H9 (cell line): ENCODE measurements around the gene WDR48. TPM values are rescaled to one million over a fixed set of nuclear protein-coding genes. Genes with fewer than 3 reads are reported as not detected.

Experiments used
- DNase-seq: peaks from one replicate; pipeline ENCODE4 v3.0.0-alpha.2; 2017
- H2AFZ ChIP-seq: one replicate; pipeline ENCODE4 v1.6.1; 2013; ENCODE audit warnings: mild to moderate bottlenecking, low read length, control low read depth, moderate library complexity
- H2AK5ac ChIP-seq: 2 replicates; pipeline ENCODE4 v1.6.1; 2013; ENCODE audit warnings: low read length, control low read depth, mixed read lengths; ENCODE audit not compliant: insufficient read length
- H2BK120ac ChIP-seq: one replicate; pipeline ENCODE4 v1.6.1; 2013; ENCODE audit warnings: low read depth, mild to moderate bottlenecking, low read length, control low read depth, inconsistent platforms; ENCODE audit not compliant: poor library complexity, severe bottlenecking
- H2BK12ac ChIP-seq: 2 replicates; pipeline ENCODE4 v1.6.1; 2013; ENCODE audit warnings: low read length, control low read depth, mixed read lengths, low read depth; ENCODE audit not compliant: insufficient read length
- H2BK15ac ChIP-seq: 2 replicates; pipeline ENCODE4 v1.6.1; 2013; ENCODE audit warnings: low read depth, low read length, control low read depth
- H2BK20ac ChIP-seq: one replicate; pipeline ENCODE4 v1.6.1; 2013; ENCODE audit warnings: low read depth, mild to moderate bottlenecking, low read length, control low read depth, inconsistent platforms; ENCODE audit not compliant: poor library complexity, severe bottlenecking
- H2BK5ac ChIP-seq: 2 replicates; pipeline ENCODE4 v1.6.1; 2013; ENCODE audit warnings: low read length, control low read depth, mixed read lengths; ENCODE audit not compliant: insufficient read length
- H3K14ac ChIP-seq: 2 replicates; pipeline ENCODE4 v1.6.1; 2013; ENCODE audit warnings: low read length, control low read depth; ENCODE audit not compliant: insufficient read depth
- H3K18ac ChIP-seq: 2 replicates; pipeline ENCODE4 v1.6.1; 2013; ENCODE audit warnings: low read depth, mild to moderate bottlenecking, mixed read lengths, low read length, control low read depth; ENCODE audit not compliant: insufficient read length
- H3K23ac ChIP-seq: 2 replicates; pipeline ENCODE4 v1.6.1; 2013; ENCODE audit warnings: low read length, control low read depth, mixed read lengths, low read depth; ENCODE audit not compliant: insufficient read length
- H3K23me2 ChIP-seq: 2 replicates; pipeline ENCODE4 v1.6.1; 2013; ENCODE audit warnings: low read depth, mild to moderate bottlenecking, mixed read lengths, low read length, control low read depth; ENCODE audit not compliant: insufficient read length, poor library complexity, severe bottlenecking
- H3K27ac ChIP-seq: 2 replicates; pipeline ENCODE4 v1.5.1; 2013; ENCODE audit warnings: low read length, control low read depth, mixed read lengths, low read depth; ENCODE audit not compliant: insufficient read length
- H3K27me3 ChIP-seq: 2 replicates; pipeline ENCODE4 v1.6.1; 2013; ENCODE audit warnings: low read length, control low read depth, inconsistent platforms; ENCODE audit not compliant: insufficient read depth
- H3K4ac ChIP-seq: 2 replicates; pipeline ENCODE4 v1.6.1; 2013; ENCODE audit warnings: low read depth, mild to moderate bottlenecking, control low read depth, inconsistent platforms, low read length, moderate library complexity
- H3K4me1 ChIP-seq: 2 replicates; pipeline ENCODE4 v1.6.1; 2013; ENCODE audit warnings: low read length, control low read depth, inconsistent platforms; ENCODE audit not compliant: insufficient read depth
- H3K4me2 ChIP-seq: 2 replicates; pipeline ENCODE4 v1.6.1; 2013; ENCODE audit warnings: low read length, control low read depth, mixed read lengths; ENCODE audit not compliant: insufficient read length, insufficient read depth
- H3K56ac ChIP-seq: 2 replicates; pipeline ENCODE4 v1.6.1; 2013; ENCODE audit warnings: low read depth, mild to moderate bottlenecking, mixed read lengths, low read length, control low read depth; ENCODE audit not compliant: insufficient read length
- H3K79me1 ChIP-seq: 2 replicates; pipeline ENCODE4 v1.6.1; 2013; ENCODE audit warnings: low read depth, mild to moderate bottlenecking, moderate library complexity, low read length, control low read depth, inconsistent platforms; ENCODE audit not compliant: insufficient read depth, poor library complexity, severe bottlenecking
- H3K79me2 ChIP-seq: 2 replicates; pipeline ENCODE4 v1.6.1; 2013; ENCODE audit warnings: low read length, control low read depth, inconsistent platforms; ENCODE audit not compliant: insufficient read depth
- H3K9ac ChIP-seq: 2 replicates; pipeline ENCODE4 v1.6.1; 2013; ENCODE audit warnings: low read length, control low read depth, mixed read lengths; ENCODE audit not compliant: insufficient read length; ENCODE audit errors: extremely low read depth
- H3K9me3 ChIP-seq: one replicate; pipeline ENCODE4 v1.6.1; 2013; ENCODE audit warnings: low read depth, low read length, inconsistent platforms; ENCODE audit not compliant: control insufficient read depth
- H3T11ph ChIP-seq: one replicate; pipeline ENCODE4 v1.6.1; 2013; ENCODE audit warnings: mild to moderate bottlenecking, low read length, control low read depth, inconsistent platforms
- H4K20me1 ChIP-seq: one replicate; pipeline ENCODE4 v1.6.1; 2013; ENCODE audit not compliant: control insufficient read depth, insufficient read length, insufficient read depth
- H4K5ac ChIP-seq: 2 replicates; pipeline ENCODE4 v1.6.1; 2013; ENCODE audit warnings: low read depth, mild to moderate bottlenecking, mixed read lengths, low read length, control low read depth; ENCODE audit not compliant: insufficient read length
- H4K8ac ChIP-seq: replicated peaks from 2 replicates; pipeline ENCODE4 v1.6.1; 2013; ENCODE audit warnings: low read length, control low read depth, mixed read lengths, low read depth; ENCODE audit not compliant: insufficient read length
- H4K91ac ChIP-seq: 2 replicates; pipeline ENCODE4 v1.6.1; 2013; ENCODE audit warnings: low read depth, mild to moderate bottlenecking, moderate library complexity, mixed read lengths, low read length, control low read depth; ENCODE audit not compliant: insufficient read length
- H3K27ac Mint-ChIP-seq, 3 experiments: 2 replicates in 2 of 3; 3 replicates in 1 of 3; pipeline ENCODE4 v1.8.0; 2020 to 2021; ENCODE audit warnings: mixed read lengths in 3 of 3, mild to moderate bottlenecking in 1 of 3, moderate library complexity in 1 of 3
- H3K27me3 Mint-ChIP-seq: 2 replicates; pipeline ENCODE4 v1.8.0; 2021; ENCODE audit warnings: low read depth, mild to moderate bottlenecking, moderate library complexity, mixed read lengths
- H3K36me3 Mint-ChIP-seq, 3 experiments: 2 replicates in 2 of 3; 3 replicates in 1 of 3; pipeline ENCODE4 v1.8.0; 2020 to 2021; ENCODE audit warnings: low read depth in 3 of 3, mixed read lengths in 3 of 3; ENCODE audit not compliant: insufficient read depth in 1 of 3
- H3K4me1 Mint-ChIP-seq, 2 experiments: 2 replicates each; pipeline ENCODE4 v1.8.0; 2020; ENCODE audit warnings: mixed read lengths in 2 of 2
- H3K4me3 Mint-ChIP-seq, 2 experiments: 2 replicates in 1 of 2; 3 replicates in 1 of 2; pipeline ENCODE4 v1.8.0; 2020 to 2021; ENCODE audit warnings: mild to moderate bottlenecking in 2 of 2, mixed read lengths in 2 of 2, moderate library complexity in 1 of 2
- H3K9me3 Mint-ChIP-seq, 2 experiments: 2 replicates in 1 of 2; 3 replicates in 1 of 2; pipeline ENCODE4 v1.8.0; 2020; ENCODE audit warnings: mild to moderate bottlenecking in 2 of 2, mixed read lengths in 2 of 2, moderate library complexity in 1 of 2
- WGBS: extraction: QIAGEN DNeasy Blood & Tissue Kit; methylation state at CpG from one replicate; pipeline ENCODE4 v1.1.7; 2013; ENCODE audit warnings: missing lambda C conversion rate, low lambda C conversion rate, mixed read lengths; ENCODE audit not compliant: insufficient read length; ENCODE audit errors: extremely low coverage; 5-methylcytosine and 5-hydroxymethylcytosine counted together
- total RNA-seq: library from RNA; stranded (reverse); gene quantifications from 2 replicates; pipeline ENCODE4 v1.2.1, GENCODE V29; 2021
- TF ChIP-seq, protein P1 (sequence below): fragments of 200-600 bp; sonication (generic); conservative IDR thresholded peaks from 3 replicates; pipeline ENCODE4 v1.8.0; 2021; ENCODE audit warnings: antibody characterized with exemption, mild to moderate bottlenecking

WDR48 gene
- total RNA-seq, 1 experiment from 2014 or later, result 52.7 TPM

DNA sequence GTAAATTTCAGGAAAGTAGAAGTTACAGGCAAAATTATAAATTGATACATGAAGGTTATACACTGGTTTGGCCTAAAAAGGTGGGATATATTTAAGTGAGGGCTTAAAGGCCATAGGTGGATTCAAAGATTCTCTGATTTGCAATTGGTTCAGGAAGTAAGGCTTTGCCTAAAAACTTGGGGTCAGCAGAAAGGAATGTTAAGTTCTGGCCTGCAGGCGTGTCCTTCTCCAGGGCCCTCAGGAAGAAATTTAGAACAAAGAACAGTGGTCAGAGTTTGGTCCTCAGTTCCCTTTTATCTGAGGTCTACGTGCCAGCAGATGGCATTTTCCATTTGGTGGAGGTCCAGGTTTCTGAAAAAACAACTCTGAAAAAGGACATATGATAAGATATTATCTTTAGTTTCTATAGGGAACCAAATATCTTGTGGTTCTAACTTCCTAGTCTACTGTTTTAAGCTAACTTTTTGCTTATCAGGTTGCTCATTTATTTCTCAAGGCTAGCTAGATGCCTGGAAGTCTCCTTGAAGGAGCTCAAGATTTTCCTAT lies 40.6 kb upstream of the WDR48 start:
- TF ChIP-seq, protein P1, sequence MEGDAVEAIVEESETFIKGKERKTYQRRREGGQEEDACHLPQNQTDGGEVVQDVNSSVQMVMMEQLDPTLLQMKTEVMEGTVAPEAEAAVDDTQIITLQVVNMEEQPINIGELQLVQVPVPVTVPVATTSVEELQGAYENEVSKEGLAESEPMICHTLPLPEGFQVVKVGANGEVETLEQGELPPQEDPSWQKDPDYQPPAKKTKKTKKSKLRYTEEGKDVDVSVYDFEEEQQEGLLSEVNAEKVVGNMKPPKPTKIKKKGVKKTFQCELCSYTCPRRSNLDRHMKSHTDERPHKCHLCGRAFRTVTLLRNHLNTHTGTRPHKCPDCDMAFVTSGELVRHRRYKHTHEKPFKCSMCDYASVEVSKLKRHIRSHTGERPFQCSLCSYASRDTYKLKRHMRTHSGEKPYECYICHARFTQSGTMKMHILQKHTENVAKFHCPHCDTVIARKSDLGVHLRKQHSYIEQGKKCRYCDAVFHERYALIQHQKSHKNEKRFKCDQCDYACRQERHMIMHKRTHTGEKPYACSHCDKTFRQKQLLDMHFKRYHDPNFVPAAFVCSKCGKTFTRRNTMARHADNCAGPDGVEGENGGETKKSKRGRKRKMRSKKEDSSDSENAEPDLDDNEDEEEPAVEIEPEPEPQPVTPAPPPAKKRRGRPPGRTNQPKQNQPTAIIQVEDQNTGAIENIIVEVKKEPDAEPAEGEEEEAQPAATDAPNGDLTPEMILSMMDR, result no peak
- no CpG with 5 or more reads among the region's 2 CpGs for WGBS
- Histone ChIP-seq H2BK5ac (no peak overlapping the region), H3K9ac (no peak overlapping the region), H2BK15ac (no peak overlapping the region), H3K23me2 (no peaks in the 10 kb centered on the region), H4K5ac (no peak overlapping the region), H3K27me3 (no peaks in the 10 kb centered on the region), H2BK120ac (no peak overlapping the region), H2BK20ac (no peak overlapping the region), H3K79me1 (no peaks in the 10 kb centered on the region), H3K4ac (no peak overlapping the region), H3K9me3 (no peaks in the 10 kb centered on the region), H4K91ac (no peak overlapping the region), H3K27ac (no peak overlapping the region), H4K20me1 (no peaks in the 10 kb centered on the region), H3K14ac (no peak overlapping the region), H3K23ac (no peak overlapping the region), H2AK5ac (no peak overlapping the region), H3K56ac (no peak overlapping the region), H3K79me2 (no peaks in the 10 kb centered on the region), H3T11ph (no peak overlapping the region), H3K4me2 (no peak overlapping the region), H3K18ac (no peak overlapping the region), H2BK12ac (no peak overlapping the region), H3K4me1 (no peaks in the 10 kb centered on the region), H4K8ac (no peak overlapping the region), H2AFZ (no peak overlapping the region)
- Mint-ChIP-seq H3K4me1 (peaks cover 9 to 10% of the 10 kb centered on the region in 2 experiments), H3K27ac (peak overlapping the region in 1 of 3 experiments; percentile 7; a peak in 1 of 7 replicates), H3K4me3 (no peak overlapping the region), H3K36me3 (no peaks in the 10 kb centered on the region), H3K27me3 (no peaks in the 10 kb centered on the region), H3K9me3 (no peaks in the 10 kb centered on the region)
- DNase-seq, result no peak
